ENCODE measurements around the gene BRAT1. TPM values are rescaled to one million over a fixed set of nuclear protein-coding genes. Genes with fewer than 3 reads are reported as not detected.

The BRAT1 gene
- total RNA-seq, 2 experiments from 2014 or later = 44.7 to 52.0 TPM

DNA sequence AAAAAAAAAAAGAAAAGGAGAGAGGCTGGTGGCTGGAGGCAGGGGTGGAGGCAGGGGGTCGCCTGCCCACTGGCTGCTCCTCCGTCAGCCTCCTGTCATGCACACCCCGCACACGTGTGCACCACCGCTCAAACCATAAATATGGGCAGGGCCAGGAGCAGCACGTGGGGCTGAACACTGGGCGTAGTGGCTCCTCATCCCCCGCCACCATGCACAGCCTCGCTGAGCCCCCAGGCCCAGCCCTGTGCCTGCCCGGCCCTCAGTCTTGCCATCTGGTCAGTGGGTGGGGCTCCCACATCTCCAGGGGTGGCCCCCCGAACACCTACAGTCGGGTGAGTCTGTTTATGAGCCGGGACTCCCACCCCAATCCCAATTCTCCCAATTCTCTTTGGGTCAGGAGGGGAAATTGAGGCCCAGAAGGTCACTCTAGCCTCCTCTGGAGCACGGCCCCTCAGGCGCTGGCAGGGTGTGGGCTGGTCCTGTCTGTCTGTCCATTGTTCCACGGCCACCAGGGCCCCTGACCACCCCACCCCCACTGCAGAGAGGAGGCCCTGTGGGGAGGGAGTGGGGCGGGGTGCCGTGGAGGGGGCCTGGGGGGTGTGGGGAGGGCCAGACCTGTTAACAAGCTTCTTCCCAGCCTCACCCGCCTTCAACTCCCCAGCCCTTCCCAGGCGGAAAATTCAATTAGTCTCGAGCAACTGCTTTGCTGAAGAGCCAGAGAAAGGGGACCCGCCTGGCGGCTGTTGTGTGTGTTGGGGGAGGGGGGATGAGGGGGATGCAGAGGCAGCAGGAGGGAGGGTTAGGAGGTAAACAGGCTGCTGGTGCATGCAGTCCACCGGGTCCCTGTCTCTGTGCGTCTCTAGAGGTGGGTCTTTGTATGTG lies 59.7 kb downstream of the BRAT1 start:
- Histone ChIP-seq H3K36me3 (ENCODE audit: insufficient read depth, low read length) (no peaks in the 10 kb centered on the region), H3K79me2 (ENCODE audit: insufficient read depth, low read depth, low read length) (no peaks in the 10 kb centered on the region), H3K9me3 (ENCODE audit: low read length) (no peaks in the 10 kb centered on the region), H3K4me3 (ENCODE audit: low read depth, low read length, poor library complexity, severe bottlenecking) (no peak overlapping the region), H4K20me1 (ENCODE audit: insufficient read depth, low read length) (no peaks in the 10 kb centered on the region; the same call in 1 of the 2 replicates), H3K4me2 (ENCODE audit: low read length) (no peak overlapping the region), H2AFZ (ENCODE audit: low read length) (no peak overlapping the region), H3K4me1 (ENCODE audit: insufficient read depth, low read length, poor library complexity, severe bottlenecking) (no peaks in the 10 kb centered on the region), H3K9me2 (ENCODE audit: insufficient read depth, low read length) (no peaks in the 10 kb centered on the region), H3K27ac (ENCODE audit: low read depth, low read length, poor library complexity, severe bottlenecking) (no peak overlapping the region)
- intact Hi-C loops (cut with micrococcal nuclease; ENCODE audit: unreplicated experiment) = no loop called here
- ChIA-PET CTCF (ENCODE audit: unreplicated experiment) (no interaction called here), POLR2A (interaction anchor here (0.7 kb wide), 1 partner anchor 382 kb away, joined by 7 read pairs; no protein-coding TSS in a partner anchor)
- BruUV-seq (replicated peaks) = no TSS peak
- TF ChIP-seq, protein P1, sequence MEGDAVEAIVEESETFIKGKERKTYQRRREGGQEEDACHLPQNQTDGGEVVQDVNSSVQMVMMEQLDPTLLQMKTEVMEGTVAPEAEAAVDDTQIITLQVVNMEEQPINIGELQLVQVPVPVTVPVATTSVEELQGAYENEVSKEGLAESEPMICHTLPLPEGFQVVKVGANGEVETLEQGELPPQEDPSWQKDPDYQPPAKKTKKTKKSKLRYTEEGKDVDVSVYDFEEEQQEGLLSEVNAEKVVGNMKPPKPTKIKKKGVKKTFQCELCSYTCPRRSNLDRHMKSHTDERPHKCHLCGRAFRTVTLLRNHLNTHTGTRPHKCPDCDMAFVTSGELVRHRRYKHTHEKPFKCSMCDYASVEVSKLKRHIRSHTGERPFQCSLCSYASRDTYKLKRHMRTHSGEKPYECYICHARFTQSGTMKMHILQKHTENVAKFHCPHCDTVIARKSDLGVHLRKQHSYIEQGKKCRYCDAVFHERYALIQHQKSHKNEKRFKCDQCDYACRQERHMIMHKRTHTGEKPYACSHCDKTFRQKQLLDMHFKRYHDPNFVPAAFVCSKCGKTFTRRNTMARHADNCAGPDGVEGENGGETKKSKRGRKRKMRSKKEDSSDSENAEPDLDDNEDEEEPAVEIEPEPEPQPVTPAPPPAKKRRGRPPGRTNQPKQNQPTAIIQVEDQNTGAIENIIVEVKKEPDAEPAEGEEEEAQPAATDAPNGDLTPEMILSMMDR (conservative IDR thresholded peaks at IDR 0.05; ENCODE audit: low read length) = no peak
- no peak for TF ChIP-seq EZH2phosphoT487 (IDR thresholded peaks at IDR 0.05; ENCODE audit: borderline replicate concordance, low read depth, low read length)
- no peak for DNase-seq (ENCODE audit: low spot score)

DNA sequence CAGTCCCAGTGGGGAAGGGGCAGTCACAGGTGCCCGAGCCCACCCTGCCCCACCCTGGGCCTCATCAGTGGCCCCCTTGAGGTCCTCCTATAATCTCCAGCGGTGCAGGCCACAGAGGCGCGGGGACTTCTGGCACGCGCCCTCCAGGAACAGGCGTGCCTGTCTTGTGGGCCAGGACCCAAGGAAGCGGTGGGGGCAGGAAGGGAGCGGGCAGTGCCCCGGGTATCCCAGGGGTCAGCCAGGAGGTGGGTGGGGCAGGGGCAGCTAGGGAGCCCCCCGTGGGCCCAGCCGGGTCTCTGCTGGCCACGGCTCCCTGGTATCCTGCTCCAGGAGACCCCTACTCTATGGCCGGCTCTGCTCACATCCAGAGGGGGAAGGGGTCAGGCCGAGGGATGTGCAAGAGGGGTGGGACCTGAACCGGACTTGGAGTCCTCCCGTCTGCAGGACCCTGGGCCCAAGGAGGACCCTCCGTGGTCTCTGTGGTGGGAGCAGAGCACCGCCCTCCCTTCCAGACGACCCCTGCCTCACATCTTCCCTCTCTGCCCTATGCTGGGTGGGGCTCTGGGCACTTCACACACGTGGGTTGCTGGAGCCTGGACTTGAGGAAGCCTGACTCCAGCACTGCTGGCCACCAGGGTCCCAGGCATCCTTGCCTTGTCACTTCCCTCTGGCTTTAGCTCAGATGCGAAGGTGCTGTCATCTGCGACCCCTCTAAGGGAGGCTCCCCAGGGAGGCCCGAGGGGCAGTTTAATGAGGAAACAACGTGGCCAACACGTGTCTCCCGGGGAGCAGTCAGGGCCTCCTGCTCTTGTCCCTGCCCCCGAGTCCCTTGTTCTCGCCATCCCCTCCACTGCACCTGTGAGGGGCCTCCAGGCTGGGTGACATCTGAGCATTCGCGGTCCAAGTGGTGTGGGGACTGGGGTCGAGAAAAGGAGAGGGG lies 60.9 kb downstream of the BRAT1 start:
- no TSS peak for BruUV-seq (replicated peaks)
- POLR2A ChIA-PET = interaction anchor here (0.7 kb wide), 1 partner anchor 384 kb away, joined by 7 read pairs; no protein-coding TSS in a partner anchor
- DNase-seq (ENCODE audit: low spot score) = no peak
- H3K9me2 ChIP-seq (ENCODE audit: insufficient read depth, low read length) = no peaks in the 10 kb centered on the region
- H3K4me3 ChIP-seq (ENCODE audit: low read depth, low read length, poor library complexity, severe bottlenecking) = no peak overlapping the region
- no peak overlapping the region for H2AFZ ChIP-seq (ENCODE audit: low read length)
- no peaks in the 10 kb centered on the region for H3K4me1 ChIP-seq (ENCODE audit: insufficient read depth, low read length, poor library complexity, severe bottlenecking)
- no peaks in the 10 kb centered on the region for H3K79me2 ChIP-seq (ENCODE audit: insufficient read depth, low read depth, low read length)
- CTCF ChIA-PET (ENCODE audit: unreplicated experiment) = no interaction called here
- no peaks in the 10 kb centered on the region for H3K9me3 ChIP-seq (ENCODE audit: low read length)
- no peaks in the 10 kb centered on the region for H3K36me3 ChIP-seq (ENCODE audit: insufficient read depth, low read length)
- no peaks in the 10 kb centered on the region; the same call in 1 of the 2 replicates for H4K20me1 ChIP-seq (ENCODE audit: insufficient read depth, low read length)
- H3K27ac ChIP-seq (ENCODE audit: low read depth, low read length, poor library complexity, severe bottlenecking) = no peak overlapping the region
- no peak overlapping the region for H3K4me2 ChIP-seq (ENCODE audit: low read length)
- intact Hi-C loops (cut with micrococcal nuclease; ENCODE audit: unreplicated experiment) = no loop called here
- TF ChIP-seq, protein P1 (conservative IDR thresholded peaks at IDR 0.05; ENCODE audit: low read length) = no peak
- TF ChIP-seq EZH2phosphoT487 (IDR thresholded peaks at IDR 0.05; ENCODE audit: borderline replicate concordance, low read depth, low read length) = no peak
